Bronchial epithelial cell (primary cell): ENCODE measurements around the gene ATXN1L. TPM values are rescaled to one million over a fixed set of nuclear protein-coding genes. Genes with fewer than 3 reads are reported as not detected.
"Not testable (repeated sequence)": the region's sequence is repeated elsewhere in the genome, so short reads cannot be mapped to it uniquely, and the experiment has no call there.

Source experiments
- DNase-seq: peaks from one replicate; pipeline ENCODE4 v3.0.0-alpha.2; 2010; ENCODE audit warnings: low read depth
- FAIRE-seq: peaks from 2 replicates; lab custom pipeline; 2011; peaks lifted over from hg19 to GRCh38; lab: Jason Lieb, UNC
- H3K27me3 ChIP-seq: 2 replicates; pipeline ENCODE4 v1.5.1; 2011; ENCODE audit warnings: low read length; ENCODE audit not compliant: control insufficient read depth, insufficient read depth
- H3K36me3 ChIP-seq: 2 replicates; pipeline ENCODE4 v1.5.1; 2011; ENCODE audit warnings: low read length; ENCODE audit not compliant: control insufficient read depth, insufficient read depth
- H3K4me3 ChIP-seq: 2 replicates; pipeline ENCODE4 v1.5.1; 2011; ENCODE audit warnings: mild to moderate bottlenecking, low read depth, low read length, control low read depth
- total RNA-seq: library from RNA; depleted of rRNA; stranded (reverse); fragments of >200 nt; gene quantifications from 2 replicates; pipeline ENCODE4 v1.2.1, GENCODE V29; 2014
- TF ChIP-seq, protein P1 (sequence below): IDR thresholded peaks from 2 replicates; pipeline ENCODE4 v1.5.1; 2011; ENCODE audit warnings: mild to moderate bottlenecking, moderate library complexity, low read length, control low read depth, inconsistent platforms; ENCODE audit not compliant: insufficient read depth, severe bottlenecking

ATXN1L gene
- total RNA-seq, 1 donor from 2014 or later = 9.2 TPM

DNA sequence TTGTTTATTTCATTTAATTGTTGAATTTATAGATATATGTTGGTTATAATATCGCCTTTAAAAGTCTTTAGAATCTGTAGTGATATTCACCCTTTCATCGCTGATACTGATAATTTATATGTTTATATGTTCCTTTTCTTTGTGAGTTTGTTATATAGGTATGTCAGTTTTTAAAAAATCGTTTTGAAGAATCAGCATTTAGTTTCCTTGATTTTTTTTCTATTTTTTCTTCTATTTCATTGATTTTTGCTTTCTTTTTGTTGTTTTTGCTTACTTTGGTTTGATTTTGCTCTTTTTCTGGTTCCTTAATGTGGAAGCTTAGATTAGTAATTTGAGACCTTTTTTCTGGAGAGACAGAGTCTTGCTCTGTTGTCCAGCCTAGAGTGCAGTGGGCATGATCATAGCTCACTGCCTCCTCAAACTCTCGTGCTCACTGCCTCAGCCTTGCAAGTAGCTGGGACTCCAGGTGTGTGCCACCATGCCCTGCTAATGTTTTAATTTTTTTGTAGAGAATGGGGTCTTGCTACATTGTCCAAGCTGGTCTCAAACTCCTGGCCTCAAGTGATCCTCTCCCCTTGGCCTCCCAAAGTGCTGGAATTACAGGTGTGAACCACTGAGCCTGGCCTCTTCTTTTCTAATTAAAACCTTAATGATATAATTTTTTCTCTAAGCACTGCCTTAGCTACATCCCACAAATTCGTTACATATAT lies 57.0 kb downstream of the ATXN1L start:
- Histone ChIP-seq H3K27me3 (no peaks in the 10 kb centered on the region), H3K4me3 (no peak overlapping the region), H3K36me3 (no peaks in the 10 kb centered on the region)
- no peak for FAIRE-seq
- DNase-seq = no peak
- TF ChIP-seq, protein P1, sequence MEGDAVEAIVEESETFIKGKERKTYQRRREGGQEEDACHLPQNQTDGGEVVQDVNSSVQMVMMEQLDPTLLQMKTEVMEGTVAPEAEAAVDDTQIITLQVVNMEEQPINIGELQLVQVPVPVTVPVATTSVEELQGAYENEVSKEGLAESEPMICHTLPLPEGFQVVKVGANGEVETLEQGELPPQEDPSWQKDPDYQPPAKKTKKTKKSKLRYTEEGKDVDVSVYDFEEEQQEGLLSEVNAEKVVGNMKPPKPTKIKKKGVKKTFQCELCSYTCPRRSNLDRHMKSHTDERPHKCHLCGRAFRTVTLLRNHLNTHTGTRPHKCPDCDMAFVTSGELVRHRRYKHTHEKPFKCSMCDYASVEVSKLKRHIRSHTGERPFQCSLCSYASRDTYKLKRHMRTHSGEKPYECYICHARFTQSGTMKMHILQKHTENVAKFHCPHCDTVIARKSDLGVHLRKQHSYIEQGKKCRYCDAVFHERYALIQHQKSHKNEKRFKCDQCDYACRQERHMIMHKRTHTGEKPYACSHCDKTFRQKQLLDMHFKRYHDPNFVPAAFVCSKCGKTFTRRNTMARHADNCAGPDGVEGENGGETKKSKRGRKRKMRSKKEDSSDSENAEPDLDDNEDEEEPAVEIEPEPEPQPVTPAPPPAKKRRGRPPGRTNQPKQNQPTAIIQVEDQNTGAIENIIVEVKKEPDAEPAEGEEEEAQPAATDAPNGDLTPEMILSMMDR = no peak

DNA sequence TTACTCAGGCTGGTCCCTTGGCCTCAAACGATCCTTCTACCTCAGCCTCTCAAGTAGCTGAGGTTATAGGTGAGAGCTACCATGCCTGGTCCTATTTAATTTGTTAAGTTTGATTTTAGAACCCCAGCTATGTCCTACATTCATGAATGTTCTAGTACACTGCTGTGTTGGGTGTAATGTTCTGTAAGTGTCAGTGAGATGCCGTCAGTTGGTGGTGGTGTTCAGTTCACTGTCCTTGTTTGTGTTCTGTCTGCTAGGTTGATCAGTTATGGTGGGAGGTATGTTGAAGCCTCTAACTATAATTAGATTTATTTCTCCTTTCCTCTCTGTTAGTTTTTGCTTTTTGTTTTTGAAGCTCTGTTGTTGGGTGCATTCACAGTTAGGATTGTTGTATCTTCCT lies 57.8 kb downstream of the ATXN1L start:
- Histone ChIP-seq H3K4me3 (no peak overlapping the region), H3K27me3 (no peaks in the 10 kb centered on the region), H3K36me3 (no peaks in the 10 kb centered on the region)
- FAIRE-seq = no peak
- TF ChIP-seq, protein P1 = no peak
- DNase-seq = no peak

DNA sequence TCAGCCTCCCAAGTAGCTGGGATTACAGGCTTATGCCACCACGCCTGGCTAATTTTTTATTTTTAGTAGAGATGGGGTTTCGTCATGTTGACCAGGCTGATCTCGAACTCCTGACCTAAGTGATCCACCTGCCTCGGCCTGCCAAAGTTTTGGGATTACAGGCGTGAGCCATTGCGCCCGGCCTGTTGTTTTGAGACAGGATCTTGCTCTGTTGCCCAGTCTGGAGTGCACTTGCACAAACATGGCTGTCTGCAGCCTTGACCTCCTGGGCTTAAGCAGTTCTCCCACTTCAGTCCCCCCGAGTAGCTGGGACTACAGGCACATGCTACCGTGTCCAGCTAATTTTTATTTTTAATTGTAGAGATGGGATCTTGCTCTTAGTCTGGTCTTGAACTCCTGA lies 58.5 kb downstream of the ATXN1L start:
- TF ChIP-seq, protein P1 = no peak
- no peak overlapping the region for H3K4me3 ChIP-seq
- no peak for FAIRE-seq
- no peaks in the 10 kb centered on the region for H3K27me3 ChIP-seq
- peaks cover 2% of the 10 kb centered on the region for H3K36me3 ChIP-seq
- no peak for DNase-seq

DNA sequence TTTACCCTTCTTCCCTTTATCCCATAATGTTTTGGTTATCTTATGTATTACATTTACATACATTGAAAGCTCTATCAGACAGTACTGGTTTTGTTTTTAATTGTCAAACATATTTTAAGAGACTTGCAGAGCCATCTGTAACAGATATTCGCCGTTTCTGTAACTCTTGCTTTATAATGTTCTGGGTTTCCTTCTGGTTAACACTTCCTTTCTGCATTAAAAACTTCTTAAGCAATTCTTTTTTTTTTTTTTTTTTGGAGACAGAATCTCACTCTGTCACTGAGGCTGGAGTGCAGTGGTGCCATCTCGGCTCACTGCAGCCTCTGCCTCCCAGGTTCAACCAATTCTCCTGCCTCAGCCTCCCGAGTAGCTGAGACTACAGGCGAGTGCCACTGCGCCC lies 60.0 kb downstream of the ATXN1L start:
- not testable (repeated sequence) for H3K4me3 ChIP-seq, H3K27me3 ChIP-seq, FAIRE-seq, H3K36me3 ChIP-seq, DNase-seq

Other genes with a start within 250 kb of the ATXN1L start
- 16.6 and 21.3 TPM in 2 replicates for gene MARVELD3, start 219.8 kb upstream of the ATXN1L start, total RNA-seq
- 2.6 and 4.0 TPM in 2 replicates for gene PHLPP2, start 121.3 kb upstream of the ATXN1L start, total RNA-seq
- gene AP1G1, start 37.1 kb upstream of the ATXN1L start, total RNA-seq = 29.5 and 45.8 TPM in 2 replicates
- gene ZNF821, start 38.2 kb downstream of the ATXN1L start, total RNA-seq = 8.2 and 9.5 TPM in 2 replicates
- 147 and 157 TPM in 2 replicates for gene IST1, start 49.6 kb downstream of the ATXN1L start, total RNA-seq
- gene PKD1L3, start 154.4 kb downstream of the ATXN1L start, total RNA-seq = not detected in 2 replicates
- 5.0 and 11.1 TPM in 2 replicates for gene DHODH, start 162.8 kb downstream of the ATXN1L start, total RNA-seq
- gene HP, start 208.5 kb downstream of the ATXN1L start, total RNA-seq = not detected in 2 replicates
- not detected in 2 replicates for gene HPR, start 217.2 kb downstream of the ATXN1L start, total RNA-seq
- 5.4 and 6.8 TPM in 2 replicates for gene TXNL4B, start 247.6 kb downstream of the ATXN1L start, total RNA-seq
- gene DHX38, start 247.9 kb downstream of the ATXN1L start, total RNA-seq = 91.6 and 123 TPM in 2 replicates